IPS-11a (cell line): ENCODE results near the gene COQ8A.
"Not testable (repeated sequence)": the region's sequence is repeated elsewhere in the genome, so short reads cannot be mapped to it uniquely, and the experiment has no call there.

Experiments
- H3K4me3 ChIP-seq: one replicate; pipeline ENCODE4 v1.5.1; 2013; ENCODE audit warnings: low read depth, low read length, control low read depth

Gene COQ8A

DNA sequence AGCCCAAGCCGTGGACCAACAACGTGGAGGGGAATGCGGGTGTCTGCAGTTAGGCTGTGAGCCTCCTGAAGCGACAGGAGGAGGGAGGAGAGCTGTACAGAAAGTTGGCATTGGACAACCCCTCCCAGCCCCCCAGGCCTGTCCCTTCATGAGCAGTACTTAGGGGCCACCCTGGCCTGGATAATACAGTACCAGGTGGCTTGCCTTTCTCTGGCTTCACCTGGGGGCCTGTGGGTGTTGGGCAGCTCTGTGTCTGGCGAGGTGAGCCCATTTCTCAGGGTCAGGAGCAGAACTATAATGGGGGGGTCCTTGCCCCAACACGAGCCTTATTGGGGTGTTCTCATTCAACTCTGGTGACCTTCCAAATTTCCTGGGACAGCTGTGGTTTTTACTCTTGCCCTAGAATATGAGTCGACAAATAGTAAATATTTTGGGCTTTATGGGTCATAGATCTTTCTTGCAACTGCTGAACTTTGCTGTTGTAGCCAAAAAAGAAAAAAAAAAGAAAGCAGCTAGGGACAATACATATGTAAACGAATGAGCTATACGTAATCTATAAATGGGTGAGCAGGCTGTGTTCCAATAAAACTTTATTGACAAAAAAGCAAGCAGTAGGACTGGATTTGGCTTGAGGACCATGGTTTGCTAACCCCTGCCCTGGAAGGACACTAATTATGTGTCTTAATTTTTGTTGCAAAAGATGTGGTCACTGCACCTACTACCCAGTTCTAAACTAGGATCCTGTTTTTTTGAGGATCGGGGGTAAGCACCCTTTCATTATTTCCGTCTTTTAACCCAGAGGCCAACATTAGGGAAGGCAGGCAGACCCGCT, 11.4 kb downstream of the COQ8A start:
- no peak overlapping the region for H3K4me3 ChIP-seq

- no peak overlapping the region for H3K4me3 ChIP-seq
Observed at GRCh38 chr1:226952118-226952441, 12.0 kb downstream of the COQ8A start.

DNA sequence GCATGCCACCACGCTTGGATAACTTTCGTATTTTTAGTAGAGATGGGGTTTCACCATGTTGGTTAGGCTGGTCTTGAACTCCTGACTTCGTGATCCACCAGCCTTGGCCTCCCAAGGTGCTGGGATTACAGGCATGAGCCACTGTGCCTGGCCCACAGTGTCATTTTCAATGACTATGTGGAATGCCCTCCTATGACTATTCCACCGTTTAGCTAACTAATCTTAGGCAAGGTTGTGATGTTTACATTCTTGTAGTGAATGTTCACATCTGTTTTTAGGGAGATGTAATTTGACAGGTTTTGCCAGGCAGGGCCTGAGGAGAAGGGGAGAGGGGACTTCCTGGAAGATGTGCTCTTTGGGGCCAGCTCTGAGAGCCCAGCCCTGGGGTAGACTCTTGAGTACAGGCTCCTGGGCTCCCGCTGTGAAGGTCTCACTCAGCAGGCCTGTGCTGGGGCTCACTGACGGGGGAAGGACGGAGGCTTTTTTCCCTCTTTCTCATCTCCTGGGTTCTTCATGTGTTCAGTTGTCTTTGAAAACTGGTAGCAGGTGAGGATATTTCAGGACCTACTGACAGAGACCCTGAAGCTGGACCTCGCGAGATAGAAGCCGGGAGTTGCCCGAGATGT, 13.2 kb downstream of the COQ8A start:
- no peak overlapping the region for H3K4me3 ChIP-seq

DNA sequence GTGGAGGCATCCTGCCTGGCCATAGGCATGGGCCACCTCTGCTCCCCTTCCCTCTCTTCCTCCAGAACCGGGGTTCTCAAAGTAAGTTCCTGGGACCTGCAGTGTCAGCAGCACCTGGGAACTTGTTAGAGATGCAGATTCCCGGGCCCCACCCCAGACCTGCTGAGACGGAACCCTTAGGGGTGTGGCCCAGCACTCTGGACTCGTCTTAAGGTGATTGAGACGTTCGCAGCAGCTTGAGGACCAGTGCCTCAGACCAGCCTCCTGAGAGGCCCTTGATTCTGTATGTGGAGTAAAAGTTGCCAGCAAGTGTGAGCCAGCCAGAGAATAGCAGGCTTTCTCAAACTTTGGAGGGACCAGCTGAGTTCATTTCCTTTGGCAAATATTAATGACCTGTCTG, 14.2 kb downstream of the COQ8A start:
- no peak overlapping the region for H3K4me3 ChIP-seq

DNA sequence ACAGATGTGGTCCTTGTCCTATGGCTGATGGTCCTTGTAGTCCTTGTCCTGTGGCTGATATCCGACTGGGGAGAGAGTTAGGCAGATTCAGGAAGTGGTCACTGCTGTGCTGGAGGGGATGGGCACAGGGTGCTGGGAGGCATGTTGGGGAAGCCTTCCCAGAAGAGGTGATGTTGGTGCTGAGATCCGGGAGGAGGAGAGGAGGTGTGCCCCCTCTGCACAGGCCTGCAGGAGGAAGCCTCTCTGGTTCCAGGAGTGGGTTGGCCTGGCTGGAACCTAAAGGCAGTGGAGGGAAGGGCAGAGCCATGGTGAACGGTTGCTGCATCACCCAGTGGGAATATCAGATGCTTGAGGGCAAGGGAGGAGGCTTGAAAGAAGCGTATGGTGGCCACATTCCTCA, 14.7 kb downstream of the COQ8A start:
- H3K4me3 ChIP-seq = no peak overlapping the region

DNA sequence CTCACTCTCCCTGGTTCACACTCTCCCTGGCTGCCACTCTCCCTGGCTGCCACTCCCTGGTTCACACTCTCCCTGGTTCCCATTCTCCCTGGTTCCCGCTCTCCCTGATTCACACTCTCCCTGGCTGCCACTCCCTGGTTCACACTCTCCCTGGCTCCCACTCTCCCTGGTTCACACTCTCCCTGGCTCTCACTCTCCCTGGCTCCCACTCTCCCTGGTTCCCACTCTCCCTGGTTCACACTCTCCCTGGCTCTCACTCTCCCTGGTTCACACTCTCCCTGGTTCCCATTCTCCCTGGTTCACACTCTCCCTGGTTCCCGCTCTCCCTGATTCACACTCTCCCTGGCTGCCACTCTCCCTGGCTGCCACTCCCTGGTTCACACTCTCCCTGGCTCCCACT, 15.8 kb downstream of the COQ8A start:
- H3K4me3 ChIP-seq = not testable (repeated sequence)

- no peak overlapping the region for H3K4me3 ChIP-seq
Observed at GRCh38 chr1:226956942-226957713, 17.0 kb downstream of the COQ8A start.

DNA sequence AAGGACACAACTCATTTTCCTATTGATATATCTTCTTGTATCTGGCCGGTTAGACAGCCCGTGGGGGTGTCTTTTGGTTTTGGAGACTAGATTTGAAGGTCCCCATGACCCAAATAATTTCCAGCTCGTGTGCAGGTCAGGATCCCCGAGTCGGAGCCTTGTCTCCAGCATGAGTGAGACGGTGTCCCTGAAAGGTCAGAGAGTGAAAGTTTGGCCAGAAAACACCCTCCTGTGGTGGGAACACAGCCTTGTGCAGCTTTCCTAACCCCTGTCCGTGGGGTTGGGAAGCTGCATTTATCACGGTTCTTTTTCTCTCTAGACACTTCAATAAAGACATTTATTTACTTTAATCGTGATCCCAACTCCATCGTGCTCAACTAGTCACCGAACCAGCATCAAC, 17.6 kb downstream of the COQ8A start:
- H3K4me3 ChIP-seq = no peak overlapping the region

GRCh38 chr1:226958300-226958699, 18.2 kb downstream of the COQ8A start:
- no peak overlapping the region for H3K4me3 ChIP-seq

DNA sequence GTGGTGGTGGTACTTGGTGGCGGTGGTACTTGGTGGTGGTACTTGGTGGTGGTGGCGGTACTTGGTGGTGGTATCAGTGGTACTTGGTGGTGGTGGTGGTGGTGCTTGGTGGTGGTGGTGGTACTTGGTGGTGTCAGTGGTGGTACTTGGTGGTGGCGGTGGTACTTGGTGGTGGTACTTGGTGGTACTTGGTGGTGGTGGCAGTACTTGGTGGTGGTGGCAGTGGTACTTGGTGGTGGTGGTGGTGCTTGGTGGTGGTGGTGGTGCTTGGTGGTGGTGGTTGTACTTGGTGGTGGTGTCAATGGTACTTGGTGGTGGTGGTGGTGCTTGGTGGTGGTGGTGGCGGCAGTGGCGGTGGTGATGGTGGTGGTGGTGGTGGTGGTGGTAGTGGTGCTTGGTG, 20.2 kb downstream of the COQ8A start:
- H3K4me3 ChIP-seq = no peak overlapping the region

DNA sequence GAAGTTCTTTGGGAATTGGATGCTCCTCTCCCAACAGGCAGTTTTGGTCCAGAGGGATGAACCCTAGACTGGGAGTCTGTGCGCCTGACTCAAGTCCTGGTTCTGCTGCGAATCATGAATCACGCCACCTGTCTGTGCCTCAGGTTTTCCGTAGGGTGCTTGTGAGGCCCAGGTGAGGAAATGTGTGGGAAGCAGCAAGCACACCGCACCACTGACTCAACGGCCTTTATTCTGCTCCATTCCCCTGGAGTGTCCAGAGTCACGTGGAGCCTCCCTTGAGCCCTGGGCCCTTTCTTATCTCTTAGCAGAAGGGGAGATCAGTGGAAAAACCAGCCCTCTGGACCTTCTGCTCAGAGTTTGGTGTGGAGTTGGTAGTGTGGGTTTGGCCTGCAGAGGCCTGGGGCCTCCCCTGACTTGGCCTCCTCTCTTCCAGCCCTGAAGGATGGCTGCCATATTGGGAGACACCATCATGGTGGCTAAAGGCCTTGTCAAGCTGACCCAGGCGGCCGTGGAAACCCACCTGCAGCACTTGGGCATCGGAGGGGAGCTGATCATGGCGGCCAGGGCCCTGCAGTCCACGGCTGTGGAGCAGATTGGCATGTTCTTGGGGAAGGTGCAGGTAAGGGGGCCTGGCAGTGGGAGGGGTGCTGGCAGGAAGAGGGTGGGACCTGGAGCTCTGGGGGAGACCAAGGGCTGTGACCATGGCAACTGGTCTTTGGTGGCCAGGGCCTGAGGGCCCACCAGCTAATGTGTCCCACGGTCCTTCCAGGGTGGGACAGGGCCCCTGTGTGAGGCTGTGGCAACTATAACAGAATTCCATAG, 21.1 kb downstream of the COQ8A start:
- no peak overlapping the region for H3K4me3 ChIP-seq

DNA sequence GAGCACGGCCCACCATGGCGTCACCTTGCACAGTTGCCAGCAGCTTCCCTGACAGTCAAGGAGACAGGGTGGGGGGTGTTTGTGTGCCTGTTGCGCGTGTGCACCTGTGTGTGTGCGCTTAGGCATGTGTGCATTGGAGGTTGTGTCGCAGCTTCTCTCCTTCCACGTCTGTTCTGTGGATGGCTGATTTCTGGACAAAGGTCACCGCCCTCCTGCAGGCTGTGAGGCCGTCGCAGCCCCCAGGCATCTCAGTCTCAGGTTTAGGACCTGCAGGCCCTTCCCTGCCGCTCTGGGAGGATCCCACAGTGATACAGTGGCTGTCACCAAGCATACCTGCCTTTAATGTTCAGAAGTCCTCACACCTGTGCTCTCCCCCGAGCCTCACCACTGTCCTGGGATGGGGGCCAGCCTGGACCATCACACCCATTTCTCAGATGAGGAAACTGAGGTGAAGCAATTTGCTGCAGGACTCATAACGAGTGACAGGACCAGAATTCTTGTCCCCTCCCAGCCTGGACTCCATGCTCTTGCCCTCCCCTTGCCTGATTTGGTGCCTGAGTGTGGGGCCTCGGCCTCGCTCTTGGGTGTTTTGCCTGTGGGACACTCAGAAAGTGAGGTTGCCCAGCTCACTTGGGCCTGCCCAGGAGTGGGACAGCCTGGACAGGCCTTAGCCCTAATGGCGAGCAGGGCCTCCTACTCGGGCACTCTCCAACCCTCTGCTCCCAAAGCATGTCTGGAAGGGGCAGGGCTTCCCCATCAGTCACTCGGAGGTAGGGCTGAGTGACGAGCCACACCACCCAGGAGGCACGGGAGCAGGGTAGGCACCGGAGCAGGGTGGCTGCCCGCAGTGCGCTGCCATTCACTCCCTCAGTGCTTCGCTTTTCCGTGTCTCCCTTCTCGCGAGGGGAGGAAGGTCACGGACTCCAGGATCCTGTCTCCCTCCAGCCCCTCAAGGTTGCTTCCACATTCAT, 22.6 kb downstream of the COQ8A start:
- H3K4me3 ChIP-seq = no peak overlapping the region

DNA sequence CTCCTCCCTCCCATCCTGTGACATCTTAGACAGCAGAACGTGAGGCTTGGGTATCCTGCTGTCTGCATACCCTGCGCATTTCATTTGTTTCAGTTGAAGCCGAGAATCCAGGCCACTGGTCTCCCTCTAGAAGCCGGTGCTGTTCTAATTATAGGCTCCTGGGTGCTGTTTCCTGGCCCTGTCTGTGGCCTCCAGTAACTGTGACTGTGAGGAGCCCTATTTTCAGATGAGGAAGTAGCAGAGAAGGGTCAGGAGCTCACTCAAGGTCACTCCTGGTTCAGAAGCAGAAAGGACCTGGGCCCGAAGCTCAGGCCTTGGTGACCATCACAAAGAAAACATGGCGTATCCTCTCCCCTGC, 24.0 kb downstream of the COQ8A start:
- H3K4me3 ChIP-seq = no peak overlapping the region

DNA sequence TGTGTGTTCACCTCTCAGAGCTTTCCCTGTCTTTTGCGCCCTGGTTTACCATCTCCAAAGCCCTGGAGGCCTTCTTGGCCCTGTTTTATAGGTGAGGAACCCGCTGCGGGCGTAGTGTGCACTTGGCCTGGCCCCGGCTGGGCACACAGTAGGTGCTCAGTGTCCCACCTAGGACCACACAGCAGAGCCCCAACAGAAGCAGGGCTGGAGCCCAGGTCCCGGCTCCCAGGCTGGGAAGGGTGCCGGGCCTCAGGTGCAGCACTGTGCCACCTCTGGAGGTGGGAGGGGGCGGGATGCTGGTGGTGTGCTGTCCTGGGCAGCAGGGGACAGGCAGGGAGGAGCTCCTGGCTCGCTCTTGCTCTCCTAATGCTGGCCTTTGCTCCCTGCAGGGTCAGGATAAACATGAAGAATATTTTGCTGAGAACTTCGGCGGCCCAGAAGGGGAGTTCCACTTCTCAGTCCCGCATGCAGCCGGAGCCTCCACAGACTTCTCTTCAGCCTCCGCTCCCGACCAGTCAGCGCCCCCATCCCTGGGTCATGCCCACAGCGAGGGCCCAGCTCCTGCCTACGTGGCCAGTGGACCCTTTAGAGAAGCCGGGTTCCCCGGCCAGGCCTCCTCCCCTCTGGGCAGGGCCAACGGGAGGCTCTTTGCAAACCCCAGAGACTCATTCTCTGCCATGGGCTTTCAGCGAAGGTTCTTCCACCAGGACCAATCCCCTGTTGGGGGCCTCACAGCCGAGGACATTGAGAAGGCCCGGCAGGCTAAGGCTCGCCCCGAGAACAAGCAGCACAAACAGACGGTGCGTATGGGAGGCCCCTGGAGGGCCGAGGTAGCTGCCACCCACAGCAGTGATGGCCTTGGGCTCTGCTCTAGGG, 24.8 kb downstream of the COQ8A start:
- H3K4me3 ChIP-seq = no peak overlapping the region

GRCh38 chr1:226965581-226966440, 25.7 kb downstream of the COQ8A start:
- H3K4me3 ChIP-seq = no peak overlapping the region

DNA sequence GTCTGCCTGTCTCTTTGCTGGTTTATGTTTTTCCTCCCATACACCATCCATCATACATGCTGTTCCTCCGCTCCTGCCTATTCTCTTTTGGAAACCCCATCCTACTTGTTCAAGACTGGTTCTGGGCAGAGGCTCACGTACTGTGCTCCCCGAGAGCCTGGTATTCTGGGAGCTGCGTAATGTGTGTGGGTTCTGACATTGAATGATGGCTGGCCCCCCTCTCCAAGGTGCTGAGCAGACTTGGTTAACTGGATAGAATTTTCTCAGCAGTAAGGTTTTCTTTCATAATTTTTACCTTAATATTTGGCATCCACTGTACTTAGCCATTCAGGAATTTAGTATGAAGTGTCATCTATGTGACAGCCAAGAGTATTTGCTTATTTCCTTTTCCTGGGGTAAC, 26.6 kb downstream of the COQ8A start:
- no peak overlapping the region for H3K4me3 ChIP-seq

GRCh38 chr1:226967665-226968064, 27.6 kb downstream of the COQ8A start:
- H3K4me3 ChIP-seq = no peak overlapping the region

- H3K4me3 ChIP-seq = no peak overlapping the region
Observed at GRCh38 chr1:226971765-226972164, 31.7 kb downstream of the COQ8A start.
